Colonic mucosa (tissue), 4 donors: Measurements from ENCODE around the gene OCIAD1. TPM values are rescaled to one million over a fixed set of nuclear protein-coding genes. Genes with fewer than 3 reads are reported as not detected.

ENCODE experiments used
- DNase-seq: peaks from one replicate; pipeline ENCODE4 v3.0.0-alpha.2; 2020
- H3K27ac ChIP-seq: fragments of 200-600 bp; one replicate; pipeline ENCODE4 v1.8.0; 2021
- H3K27me3 ChIP-seq: fragments of 200-600 bp; one replicate; pipeline ENCODE4 v1.8.0; 2021
- H3K36me3 ChIP-seq: fragments of 200-600 bp; one replicate; pipeline ENCODE4 v1.8.0; 2021
- H3K4me1 ChIP-seq: fragments of 200-600 bp; one replicate; pipeline ENCODE4 v1.8.0; 2021; ENCODE audit warnings: mild to moderate bottlenecking
- H3K4me3 ChIP-seq: fragments of 200-600 bp; one replicate; pipeline ENCODE4 v1.8.0; 2021
- H3K9ac ChIP-seq, 2 donors: one replicate each; pipeline ENCODE4 v1.7.0; 2013; ENCODE audit warnings: control low read depth in 2 of 2, low read depth in 2 of 2, low read length in 2 of 2
- H3K9me3 ChIP-seq: fragments of 200-600 bp; one replicate; pipeline ENCODE4 v1.8.0; 2021
- CTCF ChIP-seq: fragments of 200-600 bp; IDR thresholded peaks from one replicate; pipeline ENCODE4 v1.8.0; 2022; ENCODE audit warnings: antibody characterized with exemption, mild to moderate bottlenecking
- intact Hi-C: fragments of 100-400 bp; cut with DNase I; formaldehyde crosslinking; loops from one replicate; pipeline ENCODE4 v1.14.1; 2022
- total RNA-seq, 2 donors: library from RNA; stranded (reverse); fragmentation: NEBNext Ultra II Directional in 1 of 2; extraction: Animal tissue kit (Norgen Biotek cat#: 25700) in 1 of 2; gene quantifications; one replicate each; pipeline ENCODE4 v1.2.1, GENCODE V29; 2021
- donor health status: healthy.
- donor health status: DM: no; HTN: no; CAD: no.
- donor health status: DM: no; HTN: no; CAD: no.

The OCIAD1 gene
- total RNA-seq, 2 donors from 2014 or later, result 120 to 131 TPM

GRCh38 chr4:48790561-48790960 is 40.3 kb upstream of the OCIAD1 start:
- intact Hi-C loops, result no loop called here
- H3K9me3 ChIP-seq, result no peaks in the 10 kb centered on the region
- H3K4me3 ChIP-seq, result no peak overlapping the region
- no peak overlapping the region for H3K27ac ChIP-seq
- H3K36me3 ChIP-seq, result no peaks in the 10 kb centered on the region
- no peaks in the 10 kb centered on the region for H3K4me1 ChIP-seq
- no peak overlapping the region for H3K9ac ChIP-seq
- no peak for TF ChIP-seq CTCF
- no peak for DNase-seq
- H3K27me3 ChIP-seq, result no peaks in the 10 kb centered on the region

GRCh38 chr4:48791313-48791712 is 39.6 kb upstream of the OCIAD1 start:
- intact Hi-C loops, result no loop called here
- Histone ChIP-seq H3K9ac (no peak overlapping the region), H3K27me3 (no peaks in the 10 kb centered on the region), H3K27ac (no peak overlapping the region), H3K4me3 (no peak overlapping the region), H3K9me3 (no peaks in the 10 kb centered on the region), H3K36me3 (no peaks in the 10 kb centered on the region), H3K4me1 (no peaks in the 10 kb centered on the region)
- no peak for DNase-seq
- no peak for TF ChIP-seq CTCF

- Histone ChIP-seq H3K36me3 (no peaks in the 10 kb centered on the region), H3K27me3 (no peaks in the 10 kb centered on the region), H3K27ac (no peak overlapping the region), H3K9me3 (no peaks in the 10 kb centered on the region), H3K4me3 (no peak overlapping the region), H3K4me1 (no peaks in the 10 kb centered on the region), H3K9ac (no peak overlapping the region)
- intact Hi-C loops, result no loop called here
- DNase-seq, result no peak
- TF ChIP-seq CTCF, result no peak
These were observed 38.4 kb upstream of the OCIAD1 start for GRCh38 chr4:48792348-48793006.

GRCh38 chr4:48795108-48795507 is 35.8 kb upstream of the OCIAD1 start:
- Histone ChIP-seq H3K27me3 (no peaks in the 10 kb centered on the region), H3K36me3 (no peaks in the 10 kb centered on the region), H3K4me3 (no peak overlapping the region), H3K9me3 (no peaks in the 10 kb centered on the region), H3K9ac (no peak overlapping the region), H3K27ac (no peak overlapping the region), H3K4me1 (no peaks in the 10 kb centered on the region)
- intact Hi-C loops, result no loop called here
- no peak for TF ChIP-seq CTCF
- DNase-seq, result no peak

- Histone ChIP-seq H3K9me3 (no peaks in the 10 kb centered on the region), H3K36me3 (no peaks in the 10 kb centered on the region), H3K9ac (no peak overlapping the region), H3K4me3 (no peak overlapping the region), H3K4me1 (no peaks in the 10 kb centered on the region), H3K27ac (no peak overlapping the region), H3K27me3 (no peaks in the 10 kb centered on the region)
- no peak for DNase-seq
- no peak for TF ChIP-seq CTCF
- intact Hi-C loops, result no loop called here
These were observed 34.5 kb upstream of the OCIAD1 start for GRCh38 chr4:48796191-48796926.
